ENCODE results near the gene GATAD2A. TPM values are rescaled to one million over a fixed set of nuclear protein-coding genes. Genes with fewer than 3 reads are reported as not detected.

The GATAD2A gene
- total RNA-seq, 1 donor from 2014 or later: 84.0 TPM

GRCh38 chr19:19421299-19421696 is 15.8 kb downstream of the GATAD2A start:
- Histone ChIP-seq H3K4me3 (no peak overlapping the region), H3K9me3 (no peaks in the 10 kb centered on the region), H3K36me3 (no peaks in the 10 kb centered on the region), H3K27me3 (ENCODE audit: low read depth) (no peaks in the 10 kb centered on the region), H3K27ac (no peak overlapping the region), H3K4me1 (peaks cover 58% of the 10 kb centered on the region)
- DNase-seq (no peak), ATAC-seq (no peak)
- no peak for TF ChIP-seq CTCF (IDR thresholded peaks at IDR 0.05)
- intact Hi-C loops (cut with DNase I): no loop called here

GRCh38 chr19:19422156-19422555 is 16.7 kb downstream of the GATAD2A start:
- no peak for TF ChIP-seq CTCF (IDR thresholded peaks at IDR 0.05)

GRCh38 chr19:19423322-19423721 is 17.8 kb downstream of the GATAD2A start:
- H3K9me3 ChIP-seq: no peaks in the 10 kb centered on the region
- H3K36me3 ChIP-seq: no peaks in the 10 kb centered on the region
- no peak for TF ChIP-seq CTCF (IDR thresholded peaks at IDR 0.05)
- DNase-seq (no peak), ATAC-seq (no peak)
- H3K4me1 ChIP-seq: peaks cover 55% of the 10 kb centered on the region
- H3K4me3 ChIP-seq: no peak overlapping the region
- intact Hi-C loops (cut with DNase I): no loop called here
- no peaks in the 10 kb centered on the region for H3K27me3 ChIP-seq (ENCODE audit: low read depth)
- H3K27ac ChIP-seq: no peak overlapping the region

More at GRCh38 chr19:19422156-19422555, 16.7 kb downstream of the GATAD2A start:
- no peaks in the 10 kb centered on the region for H3K36me3 ChIP-seq
- DNase-seq (no peak), ATAC-seq (no peak)
- H3K27me3 ChIP-seq (ENCODE audit: low read depth): no peaks in the 10 kb centered on the region
- intact Hi-C loops (cut with DNase I): no loop called here
- no peak overlapping the region for H3K27ac ChIP-seq
- H3K9me3 ChIP-seq: no peaks in the 10 kb centered on the region
- no peak overlapping the region for H3K4me3 ChIP-seq
- peaks cover 55% of the 10 kb centered on the region for H3K4me1 ChIP-seq

- H3K4me3 ChIP-seq: no peak overlapping the region
- peaks cover 45% of the 10 kb centered on the region for H3K4me1 ChIP-seq
- TF ChIP-seq CTCF (IDR thresholded peaks at IDR 0.05): no peak
- DNase-seq (no peak), ATAC-seq (no peak)
- H3K36me3 ChIP-seq: no peaks in the 10 kb centered on the region
- intact Hi-C loops (cut with DNase I): no loop called here
- H3K9me3 ChIP-seq: no peaks in the 10 kb centered on the region
- no peaks in the 10 kb centered on the region for H3K27me3 ChIP-seq (ENCODE audit: low read depth)
- H3K27ac ChIP-seq: no peak overlapping the region
These were observed 19.8 kb downstream of the GATAD2A start for GRCh38 chr19:19425170-19425875.

- DNase-seq: no peak
- Histone ChIP-seq H3K27ac (no peak overlapping the region), H3K27me3 (ENCODE audit: low read depth) (no peaks in the 10 kb centered on the region), H3K4me3 (no peak overlapping the region), H3K36me3 (no peaks in the 10 kb centered on the region), H3K9me3 (no peaks in the 10 kb centered on the region), H3K4me1 (peaks cover 39% of the 10 kb centered on the region)
- intact Hi-C loops (cut with DNase I): no loop called here
- ATAC-seq: no peak
- TF ChIP-seq CTCF (IDR thresholded peaks at IDR 0.05): no peak
These were observed 20.7 kb downstream of the GATAD2A start for GRCh38 chr19:19426216-19426615.
